ENCODE results near the gene MTFR1L. TPM values are rescaled to one million over a fixed set of nuclear protein-coding genes. Genes with fewer than 3 reads are reported as not detected.
A peak's percentile ranks its signal among the peaks of the same experiment; 100 is the strongest.

MTFR1L gene
- total RNA-seq, 1 experiment from 2014 or later, result 32.5 TPM

DNA sequence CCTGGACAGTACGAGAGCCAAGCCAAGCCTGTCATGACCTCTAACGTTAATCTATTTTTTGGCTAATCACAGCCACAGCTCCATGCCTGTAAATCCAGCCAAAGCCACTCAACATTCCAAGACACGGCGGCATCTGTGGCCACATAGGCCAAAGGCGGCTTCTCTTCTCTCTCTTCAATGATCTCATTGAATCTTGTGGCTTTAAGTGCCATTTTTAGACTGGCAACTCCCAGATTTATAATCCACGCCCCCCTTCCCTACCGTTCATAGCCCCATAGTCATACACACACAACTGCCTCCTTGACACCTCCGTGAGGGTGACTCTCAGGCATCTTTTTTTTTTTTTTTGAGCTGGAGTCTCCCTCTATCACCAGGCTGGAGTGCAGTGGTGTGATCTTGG, 25.4 kb upstream of the MTFR1L start:
- Histone ChIP-seq H3K18ac (ENCODE audit: insufficient read length, low read depth, low read length) (no peak overlapping the region), H3K4me2 (ENCODE audit: insufficient read depth, insufficient read length, low read length) (no peak overlapping the region), H3T11ph (ENCODE audit: low read length) (no peak overlapping the region), H2BK20ac (ENCODE audit: low read depth, low read length, poor library complexity, severe bottlenecking) (no peak overlapping the region), H4K8ac (replicated peaks; ENCODE audit: insufficient read length, low read depth, low read length) (no peak overlapping the region), H4K5ac (ENCODE audit: insufficient read length, low read depth, low read length) (no peak overlapping the region), H4K20me1 (ENCODE audit: control insufficient read depth, insufficient read depth, insufficient read length) (no peaks in the 10 kb centered on the region), H4K91ac (ENCODE audit: insufficient read length, low read depth, low read length) (no peak overlapping the region), H3K79me1 (ENCODE audit: insufficient read depth, low read depth, low read length, poor library complexity, severe bottlenecking) (no peaks in the 10 kb centered on the region), H3K9me3 (ENCODE audit: control insufficient read depth, low read depth, low read length) (no peaks in the 10 kb centered on the region), H3K27me3 (ENCODE audit: insufficient read depth, low read length) (no peaks in the 10 kb centered on the region), H3K14ac (ENCODE audit: insufficient read depth, low read length) (no peak overlapping the region), H3K79me2 (ENCODE audit: insufficient read depth, low read length) (no peaks in the 10 kb centered on the region), H2BK12ac (ENCODE audit: insufficient read length, low read depth, low read length) (no peak overlapping the region), H3K9ac (ENCODE audit: extremely low read depth, insufficient read length, low read length) (no peak overlapping the region), H2AFZ (ENCODE audit: low read length) (no peak overlapping the region), H3K4ac (ENCODE audit: low read depth, low read length) (no peak overlapping the region), H3K27ac (ENCODE audit: insufficient read length, low read depth, low read length) (no peak overlapping the region), H2BK5ac (ENCODE audit: insufficient read length, low read length) (no peak overlapping the region), H3K4me1 (ENCODE audit: insufficient read depth, low read length) (no peaks in the 10 kb centered on the region), H2BK15ac (ENCODE audit: low read depth, low read length) (no peak overlapping the region), H2BK120ac (ENCODE audit: low read depth, low read length, poor library complexity, severe bottlenecking) (no peak overlapping the region), H2AK5ac (ENCODE audit: insufficient read length, low read length) (no peak overlapping the region), H3K56ac (ENCODE audit: insufficient read length, low read depth, low read length) (no peak overlapping the region), H3K23me2 (ENCODE audit: insufficient read length, low read depth, low read length, poor library complexity, severe bottlenecking) (no peaks in the 10 kb centered on the region), H3K23ac (ENCODE audit: insufficient read length, low read depth, low read length) (no peak overlapping the region)
- Mint-ChIP-seq H3K9me3 (no peaks in the 10 kb centered on the region; a peak in 1 of 5 replicates), H3K36me3 (ENCODE audit: insufficient read depth in 1 of 3, low read depth in 3 of 3) (peaks cover 0 to 2% (median 1%) of the 10 kb centered on the region in 3 experiments; a peak in 1 of 7 replicates), H3K4me1 (peaks cover 11 to 19% of the 10 kb centered on the region in 2 experiments), H3K4me3 (no peak overlapping the region), H3K27me3 (ENCODE audit: low read depth) (peaks cover 2% of the 10 kb centered on the region), H3K27ac (peak overlapping the region in 1 of 3 experiments; percentile 20; a peak in 1 of 7 replicates)
- WGBS (ENCODE audit: extremely low coverage, insufficient read length, low lambda C conversion rate), result no CpG with 5 or more reads among the region's 8 CpGs
- TF ChIP-seq, protein P1, sequence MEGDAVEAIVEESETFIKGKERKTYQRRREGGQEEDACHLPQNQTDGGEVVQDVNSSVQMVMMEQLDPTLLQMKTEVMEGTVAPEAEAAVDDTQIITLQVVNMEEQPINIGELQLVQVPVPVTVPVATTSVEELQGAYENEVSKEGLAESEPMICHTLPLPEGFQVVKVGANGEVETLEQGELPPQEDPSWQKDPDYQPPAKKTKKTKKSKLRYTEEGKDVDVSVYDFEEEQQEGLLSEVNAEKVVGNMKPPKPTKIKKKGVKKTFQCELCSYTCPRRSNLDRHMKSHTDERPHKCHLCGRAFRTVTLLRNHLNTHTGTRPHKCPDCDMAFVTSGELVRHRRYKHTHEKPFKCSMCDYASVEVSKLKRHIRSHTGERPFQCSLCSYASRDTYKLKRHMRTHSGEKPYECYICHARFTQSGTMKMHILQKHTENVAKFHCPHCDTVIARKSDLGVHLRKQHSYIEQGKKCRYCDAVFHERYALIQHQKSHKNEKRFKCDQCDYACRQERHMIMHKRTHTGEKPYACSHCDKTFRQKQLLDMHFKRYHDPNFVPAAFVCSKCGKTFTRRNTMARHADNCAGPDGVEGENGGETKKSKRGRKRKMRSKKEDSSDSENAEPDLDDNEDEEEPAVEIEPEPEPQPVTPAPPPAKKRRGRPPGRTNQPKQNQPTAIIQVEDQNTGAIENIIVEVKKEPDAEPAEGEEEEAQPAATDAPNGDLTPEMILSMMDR (conservative IDR thresholded peaks at IDR 0.05), result no peak
- no peak for DNase-seq
